ENCODE measurements around the gene SZT2. TPM values are rescaled to one million over a fixed set of nuclear protein-coding genes. Genes with fewer than 3 reads are reported as not detected.

SZT2 gene
- total RNA-seq, 1 donor from 2014 or later, result 39.4 TPM

- Mint-ChIP-seq H3K9me3 (no peaks in the 10 kb centered on the region), H3K4me3 (no peak overlapping the region), H3K4me1 (no peaks in the 10 kb centered on the region), H3K27ac (ENCODE audit: unreplicated experiment) (no peak overlapping the region), H3K27me3 (ENCODE audit: low read depth) (no peaks in the 10 kb centered on the region), H3K36me3 (ENCODE audit: low read depth) (peaks cover 9% of the 10 kb centered on the region)
- no peak for DNase-seq (ENCODE audit: low read depth, low spot score)
- TF ChIP-seq, protein P1, sequence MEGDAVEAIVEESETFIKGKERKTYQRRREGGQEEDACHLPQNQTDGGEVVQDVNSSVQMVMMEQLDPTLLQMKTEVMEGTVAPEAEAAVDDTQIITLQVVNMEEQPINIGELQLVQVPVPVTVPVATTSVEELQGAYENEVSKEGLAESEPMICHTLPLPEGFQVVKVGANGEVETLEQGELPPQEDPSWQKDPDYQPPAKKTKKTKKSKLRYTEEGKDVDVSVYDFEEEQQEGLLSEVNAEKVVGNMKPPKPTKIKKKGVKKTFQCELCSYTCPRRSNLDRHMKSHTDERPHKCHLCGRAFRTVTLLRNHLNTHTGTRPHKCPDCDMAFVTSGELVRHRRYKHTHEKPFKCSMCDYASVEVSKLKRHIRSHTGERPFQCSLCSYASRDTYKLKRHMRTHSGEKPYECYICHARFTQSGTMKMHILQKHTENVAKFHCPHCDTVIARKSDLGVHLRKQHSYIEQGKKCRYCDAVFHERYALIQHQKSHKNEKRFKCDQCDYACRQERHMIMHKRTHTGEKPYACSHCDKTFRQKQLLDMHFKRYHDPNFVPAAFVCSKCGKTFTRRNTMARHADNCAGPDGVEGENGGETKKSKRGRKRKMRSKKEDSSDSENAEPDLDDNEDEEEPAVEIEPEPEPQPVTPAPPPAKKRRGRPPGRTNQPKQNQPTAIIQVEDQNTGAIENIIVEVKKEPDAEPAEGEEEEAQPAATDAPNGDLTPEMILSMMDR (conservative IDR thresholded peaks at IDR 0.05), result no peak
These were observed 26.2 kb downstream of the SZT2 start for GRCh38 chr1:43415901-43416300.

- Mint-ChIP-seq H3K27ac (ENCODE audit: unreplicated experiment) (no peak overlapping the region), H3K4me3 (no peak overlapping the region), H3K4me1 (no peaks in the 10 kb centered on the region), H3K9me3 (no peaks in the 10 kb centered on the region), H3K36me3 (ENCODE audit: low read depth) (peaks cover 6% of the 10 kb centered on the region), H3K27me3 (ENCODE audit: low read depth) (no peaks in the 10 kb centered on the region)
- TF ChIP-seq, protein P1 (conservative IDR thresholded peaks at IDR 0.05), result no peak
- DNase-seq (ENCODE audit: low read depth, low spot score), result no peak
These were observed 29.2 kb downstream of the SZT2 start for GRCh38 chr1:43418858-43419257.

- H3K36me3 Mint-ChIP-seq (ENCODE audit: low read depth), result peaks cover 3% of the 10 kb centered on the region
- H3K27me3 Mint-ChIP-seq (ENCODE audit: low read depth), result no peaks in the 10 kb centered on the region
- no peak overlapping the region for H3K27ac Mint-ChIP-seq (ENCODE audit: unreplicated experiment)
- H3K4me1 Mint-ChIP-seq, result no peaks in the 10 kb centered on the region
- TF ChIP-seq, protein P1 (conservative IDR thresholded peaks at IDR 0.05), result no peak
- no peak overlapping the region for H3K4me3 Mint-ChIP-seq
- no peaks in the 10 kb centered on the region for H3K9me3 Mint-ChIP-seq
- DNase-seq (ENCODE audit: low read depth, low spot score), result no peak
These were observed 30.1 kb downstream of the SZT2 start for GRCh38 chr1:43419627-43420425.

- Mint-ChIP-seq H3K27ac (ENCODE audit: unreplicated experiment) (no peak overlapping the region), H3K9me3 (no peaks in the 10 kb centered on the region), H3K27me3 (ENCODE audit: low read depth) (no peaks in the 10 kb centered on the region), H3K4me1 (no peaks in the 10 kb centered on the region), H3K36me3 (ENCODE audit: low read depth) (peaks cover 3% of the 10 kb centered on the region), H3K4me3 (no peak overlapping the region)
- DNase-seq (ENCODE audit: low read depth, low spot score), result no peak
- TF ChIP-seq, protein P1 (conservative IDR thresholded peaks at IDR 0.05), result no peak
These were observed 31.2 kb downstream of the SZT2 start for GRCh38 chr1:43420874-43421273.

DNA sequence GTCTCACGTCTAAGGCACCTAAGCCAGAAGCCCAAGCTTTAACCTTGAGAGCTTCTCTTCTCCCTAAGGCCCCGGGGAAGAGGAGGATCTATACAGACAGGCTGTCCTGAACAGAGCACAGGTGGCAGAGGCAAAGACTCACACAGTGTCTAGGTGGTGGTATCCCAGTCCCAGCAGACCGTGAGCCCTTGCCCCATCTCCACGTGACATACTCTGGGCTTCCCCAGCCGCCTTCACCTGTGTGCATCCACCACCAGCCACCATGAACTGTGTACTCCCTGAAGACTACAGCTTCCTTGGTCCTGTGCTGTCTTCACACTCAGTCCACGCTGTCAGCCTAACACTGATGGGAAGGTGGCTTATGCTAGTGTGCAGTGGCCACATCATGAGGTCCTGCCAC lies 31.7 kb downstream of the SZT2 start:
- TF ChIP-seq, protein P1 (conservative IDR thresholded peaks at IDR 0.05), result no peak
- no peak overlapping the region for H3K27ac Mint-ChIP-seq (ENCODE audit: unreplicated experiment)
- H3K4me3 Mint-ChIP-seq, result no peak overlapping the region
- H3K9me3 Mint-ChIP-seq, result no peaks in the 10 kb centered on the region
- no peaks in the 10 kb centered on the region for H3K4me1 Mint-ChIP-seq
- peaks cover 3% of the 10 kb centered on the region for H3K36me3 Mint-ChIP-seq (ENCODE audit: low read depth)
- DNase-seq (ENCODE audit: low read depth, low spot score), result no peak
- H3K27me3 Mint-ChIP-seq (ENCODE audit: low read depth), result no peaks in the 10 kb centered on the region
